AG10803 (cell line): Measurements from ENCODE around the gene TAF4.

Experiments used
- DNase-seq: peaks from one replicate; pipeline ENCODE4 v3.0.0; 2010; ENCODE audit warnings: low read depth
- H3K4me3 ChIP-seq: 2 replicates; pipeline ENCODE4 v1.5.1; 2011; ENCODE audit warnings: mild to moderate bottlenecking, low read length, control low read depth
- CTCF ChIP-seq: conservative IDR thresholded peaks from 2 replicates; pipeline ENCODE4 v1.5.1; 2011; ENCODE audit warnings: mild to moderate bottlenecking, low read length, control low read depth, inconsistent platforms

TAF4 gene

DNA sequence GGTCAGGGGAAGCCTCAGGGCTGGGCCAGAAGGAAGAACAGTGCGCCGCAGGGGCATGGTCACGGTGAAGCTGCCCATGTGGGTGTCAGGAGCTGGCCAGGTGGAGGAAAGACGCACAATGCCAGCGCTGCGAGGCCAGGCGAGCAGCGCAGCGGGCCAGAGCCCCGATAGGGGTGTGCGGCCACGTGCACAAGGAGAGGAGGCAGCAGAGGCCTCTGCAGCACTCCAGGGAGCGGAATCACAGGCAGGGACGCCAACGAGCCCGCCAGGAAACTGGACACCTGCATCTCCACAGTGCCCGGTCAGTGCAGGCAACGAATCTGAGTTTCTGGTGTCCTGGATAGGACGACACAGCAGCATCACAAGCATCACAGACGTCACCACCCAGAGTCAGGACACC is 35.7 kb downstream of the TAF4 start:
- H3K4me3 ChIP-seq = no peak overlapping the region
- no peak for DNase-seq
- TF ChIP-seq CTCF = no peak

- H3K4me3 ChIP-seq = no peak overlapping the region
- no peak for DNase-seq
- no peak for TF ChIP-seq CTCF
Measured at GRCh38 chr20:62029296-62029695, 36.4 kb downstream of the TAF4 start.

- H3K4me3 ChIP-seq = no peak overlapping the region
- no peak for TF ChIP-seq CTCF
- DNase-seq = no peak
Measured at GRCh38 chr20:62028384-62028783, 37.3 kb downstream of the TAF4 start.

- DNase-seq = no peak
- no peak for TF ChIP-seq CTCF
- H3K4me3 ChIP-seq = no peak overlapping the region
Measured at GRCh38 chr20:62027698-62028321, 37.9 kb downstream of the TAF4 start.

DNA sequence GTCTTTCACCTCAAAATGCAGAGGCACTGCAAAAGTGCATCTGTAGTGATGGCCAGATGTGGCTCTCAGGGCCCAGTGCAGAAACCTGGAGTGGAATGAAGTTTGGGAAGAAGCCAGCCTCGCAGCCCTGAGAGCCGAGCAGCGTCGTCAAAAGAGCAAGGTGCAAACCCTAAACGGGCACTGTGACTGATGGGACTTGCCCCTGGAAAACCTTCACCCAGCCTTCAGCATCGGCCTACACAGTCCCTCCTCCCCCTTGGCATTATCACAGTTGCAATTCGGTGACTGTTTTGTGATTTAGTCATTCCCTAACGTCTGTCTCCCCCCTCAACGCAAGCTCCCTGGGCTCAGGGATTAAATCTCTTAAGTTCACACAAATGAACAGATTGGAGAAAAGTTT is 38.6 kb downstream of the TAF4 start:
- no peak overlapping the region for H3K4me3 ChIP-seq
- peak; percentile 18 for DNase-seq
- no peak for TF ChIP-seq CTCF

DNA sequence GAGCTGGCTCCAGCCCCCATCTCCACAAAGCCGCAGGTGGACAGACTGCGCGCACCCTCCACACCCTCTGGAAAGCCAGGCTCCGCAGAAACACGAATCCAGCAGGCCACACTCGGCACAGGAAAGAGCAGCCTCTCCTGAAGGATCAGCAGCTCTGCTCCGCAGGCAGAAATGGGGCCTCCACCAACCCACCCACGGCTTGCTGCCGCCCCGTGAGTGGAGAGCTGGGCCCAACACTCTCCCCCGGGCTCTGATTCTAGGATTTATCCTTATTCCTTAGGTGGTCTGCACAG is 39.2 kb downstream of the TAF4 start:
- H3K4me3 ChIP-seq = no peak overlapping the region
- no peak for TF ChIP-seq CTCF

GRCh38 chr20:62025832-62026563 is 39.7 kb downstream of the TAF4 start:
- H3K4me3 ChIP-seq = no peak overlapping the region
- peak; percentile 76 for DNase-seq
- TF ChIP-seq CTCF = peak; percentile 87

More for the DNA sequence above, 39.2 kb downstream of the TAF4 start:
- no peak for DNase-seq
